ENCODE measurements around the gene SPINDOC. TPM values are rescaled to one million over a fixed set of nuclear protein-coding genes. Genes with fewer than 3 reads are reported as not detected.
A peak's percentile ranks its signal among the peaks of the same experiment; 100 is the strongest.
"Not testable (repeated sequence)": the region's sequence is repeated elsewhere in the genome, so short reads cannot be mapped to it uniquely, and the experiment has no call there.

Gene SPINDOC
- total RNA-seq, 1 donor from 2014 or later, result 11.9 TPM

DNA sequence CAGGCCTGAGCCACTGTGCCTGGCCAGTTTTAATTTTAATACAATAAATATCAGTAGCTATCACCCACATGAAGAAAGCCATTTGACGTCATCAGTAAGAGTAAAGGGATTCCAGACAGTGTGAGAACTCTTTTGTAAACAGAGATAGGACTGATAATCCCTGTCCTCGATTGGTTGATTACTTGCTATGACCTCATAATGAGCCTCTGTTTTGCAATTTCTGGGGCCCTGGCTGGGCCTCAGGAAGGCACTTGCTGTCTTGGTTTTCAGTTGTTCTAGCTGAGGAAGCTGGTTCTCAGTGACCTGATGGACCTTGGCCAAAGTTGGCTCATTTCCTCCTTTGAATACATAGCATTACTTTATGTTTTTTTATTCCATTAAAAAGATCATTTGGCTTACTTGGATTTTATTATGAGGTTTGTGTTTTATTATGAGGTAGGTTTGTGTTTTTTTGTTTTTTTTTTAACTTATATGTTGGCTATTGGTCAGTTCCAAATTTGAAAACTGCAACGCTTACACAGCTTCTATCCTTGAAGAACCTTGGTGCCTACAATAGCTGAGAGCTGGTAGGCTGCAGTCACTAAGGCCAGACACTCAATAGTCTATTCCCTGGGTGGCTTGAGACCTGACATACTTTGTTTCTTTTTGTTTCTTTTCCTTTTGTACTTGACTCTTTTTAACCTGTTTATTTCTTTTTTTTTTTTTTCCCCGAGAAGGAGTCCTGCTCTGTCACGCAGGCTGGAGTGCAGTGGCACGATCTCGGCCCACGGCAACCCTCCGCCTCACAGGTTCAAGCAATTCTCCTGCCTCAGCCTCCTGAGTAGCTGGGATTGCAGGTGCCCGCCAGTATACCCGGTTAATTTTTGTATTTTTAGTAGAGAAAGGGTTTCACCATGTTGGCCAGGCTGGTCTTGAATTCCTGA, 45.6 kb downstream of the SPINDOC start:
- no peak for DNase-seq

GRCh38 chr11:63862923-63863322, 49.7 kb downstream of the SPINDOC start:
- DNase-seq, result no peak

DNA sequence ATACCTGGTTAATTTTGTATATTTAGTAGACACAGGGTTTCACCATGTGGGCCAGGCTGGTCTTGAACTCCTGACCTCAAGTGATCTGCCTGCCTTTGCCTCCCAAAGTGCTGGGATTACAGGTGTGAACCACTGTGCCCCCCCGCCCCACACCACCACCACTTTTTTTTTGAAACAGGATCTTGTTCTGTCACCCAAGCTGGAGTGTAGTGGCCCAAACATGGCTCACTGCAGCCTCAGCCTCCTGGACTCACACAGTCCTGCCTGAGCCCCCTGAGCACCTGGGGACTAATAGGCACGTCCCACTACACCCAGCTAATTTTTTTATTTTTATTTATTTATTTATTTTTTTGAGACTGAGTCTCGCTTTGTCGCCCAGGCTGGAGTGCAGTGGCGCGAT, 50.4 kb downstream of the SPINDOC start:
- not testable (repeated sequence) for DNase-seq

DNA sequence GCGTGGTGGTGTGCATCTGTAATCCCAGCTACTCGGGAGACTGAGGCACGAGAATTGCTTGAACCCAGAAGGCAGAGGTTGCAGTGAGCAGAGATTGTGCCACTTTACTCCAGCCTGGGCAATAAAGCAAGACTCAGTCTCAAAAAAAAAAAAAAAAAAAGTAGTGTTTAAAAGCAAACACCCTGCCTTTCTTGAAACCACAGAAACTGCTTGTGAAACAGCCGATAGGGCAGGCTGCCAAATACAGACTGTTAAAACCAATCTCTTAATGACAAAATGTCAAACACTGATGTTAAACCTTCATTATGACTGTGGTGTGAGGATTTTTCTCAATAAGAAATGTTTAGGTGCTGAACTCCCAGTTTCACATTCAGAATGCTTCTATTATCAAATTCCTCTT, 53.0 kb downstream of the SPINDOC start:
- DNase-seq, result no peak

GRCh38 chr11:63867511-63867910, 54.3 kb downstream of the SPINDOC start:
- DNase-seq, result no peak

DNA sequence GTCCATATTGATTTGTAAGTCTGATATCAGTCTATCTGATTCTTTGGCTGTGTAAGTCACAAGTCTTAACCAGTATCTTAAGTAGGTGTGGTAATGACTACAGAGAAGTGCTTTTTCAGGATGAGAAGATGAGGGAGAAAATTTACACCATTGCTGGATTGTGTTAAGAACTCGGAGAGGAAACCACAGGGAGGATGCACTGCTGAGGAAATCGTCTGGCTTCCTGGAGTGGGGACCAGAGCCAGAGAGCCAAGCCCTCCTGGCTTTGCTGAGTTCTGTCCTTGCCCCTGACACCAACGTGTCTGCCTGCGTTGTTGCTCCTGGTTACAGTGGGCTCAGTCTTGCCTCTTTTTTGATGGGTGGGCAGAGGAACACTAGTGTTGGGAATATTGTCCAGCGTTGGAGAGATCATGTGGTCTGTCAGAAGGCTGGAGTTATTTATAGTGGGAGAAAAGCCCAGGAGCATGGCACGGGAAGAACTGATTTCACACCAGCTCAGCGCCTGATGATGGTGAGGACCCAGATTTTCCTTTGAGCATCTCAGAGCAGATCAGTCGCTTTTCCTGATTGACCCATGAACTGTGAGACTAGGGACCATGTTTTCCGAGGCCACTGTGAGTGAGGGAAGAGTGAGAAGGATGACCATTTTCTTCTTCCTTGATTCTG, 55.3 kb downstream of the SPINDOC start:
- no peak for DNase-seq

DNA sequence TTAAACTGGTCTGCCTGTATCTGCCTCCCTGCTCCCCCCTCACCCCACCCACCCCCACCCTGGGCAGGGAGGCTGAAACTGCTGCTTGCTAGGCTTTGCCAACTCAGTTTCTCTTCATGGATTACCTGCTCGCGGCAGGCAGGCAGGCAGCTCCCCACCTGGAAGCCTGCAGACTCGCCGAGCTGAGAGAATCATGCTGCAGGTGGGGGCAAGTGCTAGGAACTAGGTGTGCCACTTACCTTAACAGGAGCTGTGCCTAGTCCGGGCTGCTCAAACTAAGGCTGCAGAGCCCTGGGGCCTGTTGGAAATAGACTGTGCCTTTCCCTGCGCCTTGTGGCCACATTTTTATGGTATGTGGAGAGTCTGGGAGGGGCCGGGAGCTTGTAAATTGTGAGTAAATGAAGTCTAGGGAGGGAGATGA, 55.9 kb downstream of the SPINDOC start:
- DNase-seq, result no peak

- DNase-seq, result no peak
Observed at GRCh38 chr11:63869683-63870082, 56.4 kb downstream of the SPINDOC start.

DNA sequence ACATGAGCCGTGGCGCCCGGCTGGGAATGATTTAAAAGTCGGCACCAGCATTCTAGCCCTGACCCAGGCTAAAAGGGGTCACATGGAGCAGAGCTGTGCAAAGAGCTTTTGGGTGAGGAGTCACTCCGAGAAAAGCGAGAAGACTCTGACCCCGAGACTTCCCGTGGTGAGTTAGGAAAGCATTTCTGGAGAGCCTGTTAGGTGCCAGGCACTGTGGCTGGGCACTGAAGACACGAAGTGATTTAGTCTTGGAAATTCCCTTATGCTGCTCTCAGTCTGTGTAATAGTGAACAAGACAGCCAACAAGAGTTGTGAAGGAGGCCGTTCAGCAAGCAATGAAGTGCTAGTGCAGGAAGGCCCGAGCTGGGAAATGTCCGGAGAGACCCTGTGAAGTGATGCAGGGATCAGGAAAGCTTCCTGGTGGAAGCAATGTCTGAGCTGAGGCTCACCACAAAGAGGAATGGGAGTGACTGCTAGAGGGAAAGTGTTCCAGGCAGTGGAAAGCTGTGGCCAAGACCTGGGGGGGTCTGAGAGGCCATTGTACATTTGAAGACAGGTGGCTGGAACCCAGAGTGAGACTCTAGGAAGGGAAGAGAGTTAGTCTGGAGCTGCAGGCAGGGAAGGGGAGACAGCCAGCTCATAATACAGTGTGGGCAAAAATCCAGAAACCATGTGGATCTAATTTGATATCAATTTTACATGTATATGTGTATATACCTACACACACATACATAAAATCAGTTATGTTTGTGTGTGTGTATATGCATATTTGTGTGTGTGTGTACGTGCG, 57.3 kb downstream of the SPINDOC start:
- DNase-seq, result no peak

- peak; percentile 78 for DNase-seq
Observed at GRCh38 chr11:63871962-63872799, 58.9 kb downstream of the SPINDOC start.

DNA sequence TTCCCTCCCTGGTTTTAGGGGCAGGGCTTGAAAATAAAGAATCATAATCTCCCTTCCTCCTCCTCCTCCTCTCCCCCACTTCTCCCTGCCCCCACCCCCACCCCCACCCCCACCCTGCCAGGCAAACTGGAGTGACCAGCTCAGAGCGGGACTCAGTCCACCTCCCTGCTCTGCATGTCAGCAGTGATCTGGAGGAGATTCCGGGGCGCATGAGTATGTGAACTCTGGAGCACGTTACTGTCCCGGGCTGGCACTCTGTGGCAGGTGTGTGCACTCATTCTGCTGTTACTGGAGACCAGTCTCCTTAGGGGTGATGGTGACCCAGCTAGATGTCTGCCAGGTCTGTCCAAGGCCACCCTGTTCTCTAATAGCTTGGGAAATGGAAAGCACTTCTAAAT, 59.5 kb downstream of the SPINDOC start:
- no peak for DNase-seq

DNA sequence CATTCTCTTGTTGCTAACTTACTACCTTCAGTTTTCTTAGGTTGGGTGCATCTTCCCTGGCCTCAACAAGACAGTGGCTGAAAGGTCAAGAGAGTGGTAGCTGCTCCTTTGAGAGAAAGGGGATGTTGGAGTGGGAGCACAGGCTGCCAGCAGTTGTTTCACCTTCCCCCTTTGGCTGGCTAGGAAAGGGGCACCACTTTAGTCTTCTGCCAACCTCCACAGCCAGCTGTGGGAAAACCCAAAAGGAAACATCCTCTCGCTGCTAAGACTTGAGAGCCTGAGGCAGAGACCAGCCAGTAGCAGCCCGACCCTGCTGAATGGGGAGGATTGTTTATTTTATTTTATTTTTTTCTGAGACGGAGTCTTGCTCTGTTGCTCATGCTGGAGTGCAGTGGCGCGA, 60.1 kb downstream of the SPINDOC start:
- no peak for DNase-seq

DNA sequence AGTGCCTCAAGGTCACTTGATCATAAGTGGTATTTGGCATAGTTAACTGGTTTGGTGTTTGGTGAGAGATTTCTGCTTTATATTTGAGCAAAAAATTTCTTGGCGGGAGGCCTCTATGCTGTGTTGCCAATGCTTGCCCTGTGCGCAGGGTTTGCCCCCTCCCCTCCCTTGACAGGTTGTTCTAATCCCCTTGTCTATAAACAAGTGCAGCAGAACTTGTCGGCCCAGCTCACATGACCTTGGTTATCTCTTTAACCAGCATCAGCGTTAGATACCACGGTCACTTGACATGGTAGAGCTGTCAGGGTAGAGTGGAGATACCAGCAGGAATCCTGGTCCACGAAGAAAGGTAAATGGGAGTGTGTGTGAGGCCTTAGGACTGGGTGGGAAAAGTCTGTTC, 61.3 kb downstream of the SPINDOC start:
- DNase-seq, result no peak

DNA sequence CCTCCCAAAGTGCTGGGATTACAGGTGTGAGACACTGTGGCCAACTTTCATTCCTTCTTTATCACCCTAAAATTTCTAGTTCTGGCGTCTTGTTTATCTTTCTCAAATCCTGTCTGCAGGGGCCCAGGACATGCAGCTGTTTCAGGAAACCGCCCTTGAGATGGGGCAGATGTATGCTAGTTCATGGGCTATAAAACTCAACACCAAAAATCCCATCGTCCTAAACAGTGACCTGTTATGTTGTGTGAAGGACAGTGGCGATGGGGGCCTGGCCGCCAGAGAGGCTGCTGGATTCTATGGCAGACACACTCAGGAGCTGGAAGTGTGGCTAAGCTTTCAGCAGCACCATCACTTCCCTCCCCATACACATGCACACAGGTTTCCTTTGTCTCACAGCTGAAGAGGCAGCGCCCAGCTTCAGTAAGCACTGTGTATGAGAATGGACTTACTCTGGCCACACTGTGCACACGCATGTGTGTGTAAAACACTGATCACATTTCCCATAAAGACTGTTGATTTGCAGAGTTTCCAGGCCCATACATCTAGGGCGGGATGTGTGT, 62.3 kb downstream of the SPINDOC start:
- DNase-seq, result no peak

GRCh38 chr11:63876616-63877015, 63.4 kb downstream of the SPINDOC start:
- DNase-seq, result no peak

Small RNAs within 50 kb of the gene (small RNA-seq; reads per million reads assigned to genes)
- gene AP006289.1 (ENCODE audit: low replicate concordance) (not detected), gene RN7SL596P (ENCODE audit: low replicate concordance) (not detected)

Other genes with a start within 250 kb of the SPINDOC start
- 34.8 TPM for gene PLAAT3, start 199.0 kb upstream of the SPINDOC start, total RNA-seq
- gene ATL3, start 142.1 kb upstream of the SPINDOC start, total RNA-seq, result 67.5 TPM
- 46.1 TPM for gene RTN3, start 132.0 kb upstream of the SPINDOC start, total RNA-seq
- gene ZFTA, start 44.7 kb upstream of the SPINDOC start, total RNA-seq, result 33.7 TPM
- 18.2 TPM for gene MARK2, start 25.7 kb downstream of the SPINDOC start, total RNA-seq
- 3.0 TPM for gene RCOR2, start 103.7 kb downstream of the SPINDOC start, total RNA-seq
- 12.1 TPM for gene NAA40, start 125.5 kb downstream of the SPINDOC start, total RNA-seq
- 544 TPM for gene COX8A, start 161.2 kb downstream of the SPINDOC start, total RNA-seq
- gene OTUB1, start 173.0 kb downstream of the SPINDOC start, total RNA-seq, result 44.0 TPM
- 3.7 TPM for gene FLRT1, start 222.5 kb downstream of the SPINDOC start, total RNA-seq

All from tongue (tissue), 3 donors.